HG03378 (cell line): ENCODE measurements around the gene PLA2G6.

Source experiments
- ATAC-seq: cut with Tn5 transposase; IDR thresholded peaks from one replicate; pipeline ENCODE4 v1.9.1; 2021; ENCODE audit warnings: mild to moderate bottlenecking, moderate library complexity; ENCODE audit not compliant: unreplicated experiment

PLA2G6 gene

GRCh38 chr22:38112381-38112780, 69.2 kb downstream of the PLA2G6 start:
- no peak for ATAC-seq

DNA sequence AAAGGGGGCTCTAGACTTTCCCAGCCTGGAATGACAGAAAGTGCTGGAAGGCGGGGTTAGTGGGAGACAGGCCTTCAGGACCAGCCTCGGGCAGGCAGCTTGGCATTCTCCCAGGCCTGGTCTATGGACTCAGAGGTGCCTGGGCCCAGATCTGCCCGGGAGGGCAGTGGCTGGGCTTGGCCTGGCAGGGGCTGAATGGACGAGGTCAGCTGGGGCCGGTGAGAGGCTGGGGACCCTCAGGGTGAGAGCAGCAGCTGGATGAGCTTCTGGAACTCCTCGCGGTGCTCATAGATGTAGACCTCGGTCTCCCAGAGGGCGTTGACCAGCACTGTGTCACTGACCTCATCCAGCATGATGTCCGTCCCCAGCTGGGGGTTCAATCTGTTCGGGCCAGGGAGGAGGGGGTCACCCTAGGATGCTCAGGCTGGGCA, 69.7 kb downstream of the PLA2G6 start:
- ATAC-seq, result no peak

GRCh38 chr22:38110863-38111852, 70.5 kb downstream of the PLA2G6 start:
- no peak for ATAC-seq

DNA sequence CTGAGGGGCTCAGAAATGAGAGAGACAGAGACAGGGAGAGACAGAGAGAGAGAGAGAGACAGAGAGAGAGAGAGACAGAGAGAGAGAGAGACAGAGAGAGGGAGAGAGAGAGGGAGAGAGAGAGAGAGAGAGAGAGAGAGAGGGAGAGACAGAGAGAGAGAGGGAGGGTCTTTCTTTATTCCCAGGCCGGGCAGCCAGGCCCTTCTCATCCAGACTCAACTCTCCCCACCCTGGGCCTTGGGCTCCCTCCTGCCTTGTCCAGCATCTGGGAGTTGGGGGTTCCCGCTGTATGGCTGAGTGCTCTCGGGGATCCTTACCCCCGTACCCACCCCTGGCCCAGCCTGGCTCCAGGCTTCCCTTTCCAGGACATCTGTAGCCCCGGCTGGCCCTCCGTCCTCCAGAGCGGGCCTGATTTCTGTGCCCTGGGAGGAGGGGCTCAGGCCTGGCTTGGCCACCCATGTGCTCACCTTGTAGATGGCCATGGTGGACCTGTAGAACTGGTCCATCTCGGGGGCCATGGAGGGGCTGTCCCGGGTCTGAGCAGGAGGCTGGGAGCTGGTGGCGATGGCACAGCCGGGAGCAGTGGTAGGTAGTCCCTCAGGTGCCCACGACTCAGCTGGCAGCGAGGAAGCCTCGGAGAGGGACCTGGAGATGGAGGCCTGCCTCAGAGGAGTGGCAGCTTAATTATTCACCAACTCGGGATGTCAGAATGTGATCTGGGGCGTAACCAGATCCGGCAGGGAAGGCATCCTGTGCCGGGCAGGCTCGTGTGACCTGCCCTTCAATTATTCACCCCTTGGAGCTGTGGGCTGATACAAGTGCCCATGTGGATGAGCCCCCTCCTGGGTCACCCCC, 71.4 kb downstream of the PLA2G6 start, which contains the start of gene BAIAP2L2:
TSS of gene BAIAP2L2 (minus strand) at position 677 of the 855 bp plus-strand sequence. CDS start at position 518, 159 bp downstream.
- no peak for ATAC-seq

DNA sequence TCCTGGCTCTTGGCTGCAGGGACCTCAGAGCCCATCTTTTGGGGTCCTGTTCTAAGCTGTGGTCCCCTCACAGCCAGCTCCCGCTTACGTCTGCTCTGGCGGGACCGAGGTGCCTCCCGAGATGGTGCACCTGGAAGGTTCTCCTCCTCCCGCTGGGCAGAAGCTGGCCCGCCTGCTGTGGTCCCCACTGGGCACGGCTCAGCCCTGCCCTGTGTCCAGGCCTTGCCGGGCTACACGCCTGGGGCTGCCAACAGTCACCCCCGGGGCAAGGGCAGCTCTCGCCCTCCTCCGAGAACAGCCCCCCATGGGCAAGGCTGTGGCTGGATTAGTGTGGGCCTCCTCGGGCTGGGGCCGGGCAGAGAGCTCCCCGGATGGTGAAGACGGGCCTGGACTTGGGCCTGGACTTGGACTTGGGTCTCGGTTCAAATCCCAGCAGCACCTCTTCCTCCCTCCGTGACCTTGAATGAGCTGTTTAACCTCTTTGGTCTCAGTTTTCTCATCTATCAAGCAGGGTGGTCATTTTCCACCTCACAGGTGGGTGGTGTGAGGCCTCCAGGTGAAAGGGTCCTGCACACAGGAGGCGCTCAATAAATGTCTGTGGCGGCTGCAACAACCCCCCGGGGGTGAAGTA, 72.1 kb downstream of the PLA2G6 start:
- no peak for ATAC-seq

GRCh38 chr22:38108561-38109319, 72.9 kb downstream of the PLA2G6 start:
- no peak for ATAC-seq

- no peak for ATAC-seq
These were observed 73.7 kb downstream of the PLA2G6 start for GRCh38 chr22:38107692-38108515.

DNA sequence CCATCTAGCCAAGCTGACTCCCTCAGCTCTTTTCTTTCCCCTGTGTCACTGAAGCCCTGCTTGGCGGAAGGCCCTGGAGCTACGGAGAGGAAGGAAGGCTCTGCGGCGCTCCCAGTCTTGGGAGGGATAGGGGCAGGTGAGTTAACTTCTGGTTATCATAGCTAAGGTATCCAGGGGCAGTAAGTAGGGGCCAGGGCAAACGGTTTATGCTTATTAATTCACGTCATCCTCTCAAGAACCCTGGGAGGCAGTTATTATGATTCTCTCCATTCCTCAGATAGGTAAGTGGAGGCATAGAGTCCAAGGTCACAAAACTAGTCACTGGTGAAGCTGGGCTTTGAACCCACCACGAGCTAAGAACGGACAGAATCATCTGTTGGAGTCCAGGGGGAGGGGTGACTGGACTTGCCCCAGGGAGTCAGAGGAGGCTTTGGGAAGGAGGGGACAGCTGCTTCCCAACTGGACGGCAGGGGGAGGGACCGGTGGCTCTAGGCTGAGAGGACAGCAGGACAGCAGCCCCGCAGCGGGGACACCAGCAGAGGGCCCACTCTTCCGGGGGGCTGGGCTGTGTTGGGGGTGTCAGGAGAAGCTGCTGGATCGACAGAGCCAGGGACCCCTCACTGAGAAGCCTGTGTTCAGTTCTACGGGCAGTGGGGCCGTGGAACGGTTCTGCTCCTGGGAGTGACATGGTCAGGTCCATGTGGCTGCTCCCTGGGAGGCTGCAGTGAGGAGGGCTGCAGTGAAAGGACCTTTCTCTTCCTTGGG, 74.6 kb downstream of the PLA2G6 start:
- ATAC-seq, result no peak

GRCh38 chr22:38104084-38104483, 77.5 kb downstream of the PLA2G6 start:
- ATAC-seq, result no peak

DNA sequence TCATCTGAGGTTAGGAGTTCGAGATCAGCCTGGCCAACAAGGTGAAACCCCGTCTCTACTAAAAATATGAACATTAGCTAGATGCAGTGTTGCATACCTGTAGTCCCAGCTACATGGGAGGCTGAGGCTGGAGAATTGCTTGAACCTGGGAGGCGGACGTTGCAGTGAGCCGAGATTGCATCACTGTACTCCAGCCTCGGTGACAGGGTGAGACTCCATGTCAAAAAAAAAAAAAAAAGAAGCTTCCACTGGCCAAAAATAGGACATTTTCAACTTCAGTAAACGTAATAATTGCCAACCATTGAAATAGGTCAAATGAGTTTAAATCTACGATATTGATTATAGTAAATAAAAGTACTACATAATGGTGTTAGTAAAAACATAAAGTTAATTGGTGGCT, 78.0 kb downstream of the PLA2G6 start:
- ATAC-seq, result no peak

GRCh38 chr22:38098410-38099249, 83.0 kb downstream of the PLA2G6 start:
- ATAC-seq, result no peak

- ATAC-seq, result no peak
These were observed 83.8 kb downstream of the PLA2G6 start for GRCh38 chr22:38097557-38098409.

DNA sequence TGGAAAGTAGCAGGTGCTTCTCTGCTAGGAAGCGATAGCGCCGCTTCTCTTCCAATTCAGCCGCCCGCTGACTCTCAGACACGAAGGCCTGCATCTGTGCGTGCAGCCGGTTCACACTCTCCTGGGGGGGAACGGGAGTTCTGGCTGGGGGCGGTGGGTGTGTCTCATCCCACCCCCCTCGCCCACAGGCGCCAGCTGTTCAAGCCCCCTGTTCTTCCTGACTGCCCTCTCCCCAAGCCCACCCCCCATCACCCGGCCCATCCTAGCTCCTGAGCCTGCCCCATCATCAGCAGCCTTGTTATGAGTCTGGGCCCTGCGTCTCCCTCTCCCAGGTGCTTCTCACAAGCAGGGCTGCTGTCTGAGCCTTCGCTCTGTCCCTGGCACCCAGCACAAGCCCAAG, 84.6 kb downstream of the PLA2G6 start:
- no peak for ATAC-seq

DNA sequence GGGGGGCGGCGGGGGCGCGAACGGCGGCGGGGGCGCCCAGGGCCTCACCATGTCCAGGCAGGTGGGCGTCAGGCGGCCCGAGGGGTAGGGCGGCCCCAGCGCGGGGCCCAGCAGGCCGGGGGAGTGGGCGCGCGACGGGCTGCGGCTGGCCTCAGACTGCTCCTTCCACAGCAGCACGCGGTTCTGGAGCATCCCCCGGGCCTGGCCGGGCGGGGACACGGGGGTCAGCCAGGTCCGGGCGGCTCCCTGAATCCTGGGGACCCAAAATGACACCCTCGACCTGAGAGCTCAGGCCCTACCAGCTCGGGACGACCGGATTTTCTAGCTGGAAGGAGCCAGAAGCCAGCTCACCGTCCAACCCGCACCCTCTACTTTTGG, 92.2 kb downstream of the PLA2G6 start:
- no peak for ATAC-seq

DNA sequence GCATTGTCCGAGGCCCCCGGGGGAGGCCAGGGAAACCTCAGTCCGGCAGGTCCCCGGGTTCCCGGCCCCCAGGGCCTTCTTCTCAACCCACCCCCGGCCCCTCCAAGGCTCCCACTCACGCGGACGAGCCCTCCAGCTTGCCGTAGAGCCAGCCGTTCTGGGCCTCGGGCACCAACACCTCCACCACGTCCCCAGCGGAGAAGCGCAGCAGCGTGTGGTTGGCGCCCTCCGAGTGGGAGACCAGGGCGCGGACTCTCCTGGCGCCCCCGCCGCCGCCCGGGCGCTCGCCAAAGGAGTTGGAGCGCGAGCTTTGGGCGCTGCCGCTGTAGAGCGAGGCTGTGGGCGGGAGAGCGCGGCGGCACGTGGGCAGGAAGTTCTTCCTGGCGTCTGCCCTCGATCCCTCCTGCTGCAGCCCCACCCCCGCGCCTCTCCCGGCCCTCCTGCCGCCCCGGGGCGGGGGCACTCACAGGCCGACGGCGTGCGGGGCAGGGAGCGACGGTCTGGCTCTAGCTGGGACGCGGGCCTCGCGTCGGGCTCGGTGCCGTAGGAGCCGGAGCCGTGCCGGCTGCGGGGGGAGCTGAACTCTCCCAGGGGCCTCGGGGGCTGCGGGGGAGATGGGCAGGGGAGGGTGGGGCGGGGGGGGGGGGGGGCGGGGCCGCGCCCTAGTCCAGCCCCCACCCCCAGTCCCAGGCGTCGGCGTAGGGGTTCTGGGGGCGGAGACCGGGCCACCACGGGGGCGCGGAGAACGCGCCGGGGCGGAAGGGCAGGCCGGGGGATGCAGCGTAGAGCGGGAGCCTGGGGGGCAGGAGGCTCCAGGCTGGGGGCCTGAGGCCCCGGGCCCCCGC, 92.8 kb downstream of the PLA2G6 start:
- no peak for ATAC-seq

- ATAC-seq, result no peak
These were observed 93.8 kb downstream of the PLA2G6 start for GRCh38 chr22:38087855-38088254.
